CD4-positive, CD25-positive, alpha-beta regulatory T cell (primary cell): Measurements from ENCODE around the gene SAPCD2. TPM values are rescaled to one million over a fixed set of nuclear protein-coding genes. Genes with fewer than 3 reads are reported as not detected.
"Not testable (repeated sequence)": the region's sequence is repeated elsewhere in the genome, so short reads cannot be mapped to it uniquely, and the experiment has no call there.

Source experiments
- ATAC-seq, 2 donors: fragments of 150-1000 bp; cut with Tn5 transposase; one replicate each; pipeline ENCODE4 v1.10.0; 2021; ENCODE audit warnings: low read depth in 2 of 2, moderate number of reproducible peaks in 2 of 2, moderate library complexity in 1 of 2
- DNase-seq, 3 donors: peaks; one replicate each; pipeline versions ENCODE4 v3.0.0 to v3.0.0-alpha.2; 2012 to 2022; ENCODE audit warnings: mixed read lengths in 1 of 3
- H3K27ac ChIP-seq: one replicate; pipeline ENCODE4 v1.7.0; 2013; ENCODE audit warnings: mild to moderate bottlenecking, low read length; ENCODE audit not compliant: insufficient read depth, poor library complexity, severe bottlenecking
- H3K27me3 ChIP-seq: one replicate; pipeline ENCODE4 v1.7.0; 2013; ENCODE audit warnings: low read length; ENCODE audit not compliant: control insufficient read depth, insufficient read depth
- H3K36me3 ChIP-seq: one replicate; pipeline ENCODE4 v1.7.0; 2013; ENCODE audit warnings: mild to moderate bottlenecking, low read length, moderate library complexity; ENCODE audit not compliant: control insufficient read depth, insufficient read depth
- H3K4me1 ChIP-seq: 2 replicates; pipeline ENCODE4 v1.7.0; 2013; ENCODE audit warnings: mild to moderate bottlenecking, low read length; ENCODE audit not compliant: insufficient read depth, control insufficient read depth, poor library complexity, severe bottlenecking
- H3K4me3 ChIP-seq: one replicate; pipeline ENCODE4 v1.7.0; 2013; ENCODE audit warnings: low read depth, mild to moderate bottlenecking, low read length, moderate library complexity
- H3K9me3 ChIP-seq, 2 experiments: 1 replicate in 1 of 2; 2 replicates in 1 of 2; pipeline ENCODE4 v1.7.0; 2013; ENCODE audit warnings: low read length in 2 of 2, mild to moderate bottlenecking in 1 of 2, moderate library complexity in 1 of 2; ENCODE audit not compliant: control insufficient read depth in 2 of 2
- H3K27ac Mint-ChIP-seq, 3 donors: one replicate each; pipeline ENCODE4 v1.8.0; 2020 to 2022; ENCODE audit warnings: mild to moderate bottlenecking in 3 of 3, mixed read lengths in 3 of 3, moderate library complexity in 2 of 3
- H3K27me3 Mint-ChIP-seq: one replicate; pipeline ENCODE4 v1.8.0; 2022; ENCODE audit warnings: mild to moderate bottlenecking, mixed read lengths
- H3K36me3 Mint-ChIP-seq: one replicate; pipeline ENCODE4 v1.8.0; 2020; ENCODE audit warnings: mixed read lengths
- H3K4me1 Mint-ChIP-seq, 4 donors: one replicate each; pipeline ENCODE4 v1.8.0; 2020 to 2022; ENCODE audit warnings: mixed read lengths in 4 of 4, mild to moderate bottlenecking in 1 of 4
- H3K4me3 Mint-ChIP-seq, 4 donors: one replicate each; pipeline ENCODE4 v1.8.0; 2020 to 2022; ENCODE audit warnings: mild to moderate bottlenecking in 4 of 4, mixed read lengths in 4 of 4, moderate library complexity in 3 of 4
- H3K9me3 Mint-ChIP-seq, 7 donors: one replicate each; pipeline ENCODE4 v1.8.0; 2020 to 2022; ENCODE audit warnings: mixed read lengths in 7 of 7, mild to moderate bottlenecking in 3 of 7, moderate library complexity in 2 of 7
- polyA plus RNA-seq, 4 donors: library from polyadenylated mRNA; unstranded; fragments of 300-500 nt; fragmentation: Illumina TruSeq; gene quantifications; one replicate each; pipeline ENCODE4 v1.2.3, GENCODE V29; 2021
- total RNA-seq: library from RNA; stranded (reverse); gene quantifications from one replicate; pipeline ENCODE4 v1.2.3, GENCODE V29; 2022

Gene SAPCD2
- total and polyA plus RNA-seq, 5 donors from 2014 or later: 0.09 to 1.2 (median 0.19) TPM

DNA sequence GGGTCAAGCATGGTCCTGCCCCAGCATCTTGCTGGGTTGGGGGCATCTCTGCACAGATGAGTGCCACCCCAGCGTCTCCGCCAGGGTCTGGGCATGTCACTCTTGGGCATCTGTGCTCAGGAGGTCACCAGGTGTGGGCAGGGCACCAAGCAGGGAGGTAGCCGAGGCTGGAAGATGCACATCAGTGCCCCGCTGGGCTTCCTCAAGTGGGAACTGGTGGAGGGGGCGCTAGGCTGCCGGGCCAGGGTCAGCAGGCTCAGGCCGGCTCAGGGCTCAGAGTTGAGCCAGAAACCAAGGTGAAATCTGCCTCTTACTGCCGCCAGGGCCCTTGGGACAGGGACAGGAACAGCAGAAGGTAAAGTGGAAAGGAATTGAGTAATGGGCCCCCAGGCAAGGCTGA, 34.4 kb downstream of the SAPCD2 start:
- DNase-seq (no peak), ATAC-seq (no peak)
- Histone ChIP-seq H3K36me3 (no peaks in the 10 kb centered on the region), H3K9me3 (no peaks in the 10 kb centered on the region), H3K27ac (no peak overlapping the region), H3K4me1 (peaks cover 43% of the 10 kb centered on the region), H3K4me3 (no peak overlapping the region), H3K27me3 (no peaks in the 10 kb centered on the region)
- Mint-ChIP-seq H3K36me3 (no peaks in the 10 kb centered on the region), H3K27me3 (no peaks in the 10 kb centered on the region), H3K9me3 (no peaks in the 10 kb centered on the region), H3K27ac (no peak overlapping the region), H3K4me3 (no peak overlapping the region), H3K4me1 (peaks cover 0 to 31% (median 16%) of the 10 kb centered on the region in 4 donors)

DNA sequence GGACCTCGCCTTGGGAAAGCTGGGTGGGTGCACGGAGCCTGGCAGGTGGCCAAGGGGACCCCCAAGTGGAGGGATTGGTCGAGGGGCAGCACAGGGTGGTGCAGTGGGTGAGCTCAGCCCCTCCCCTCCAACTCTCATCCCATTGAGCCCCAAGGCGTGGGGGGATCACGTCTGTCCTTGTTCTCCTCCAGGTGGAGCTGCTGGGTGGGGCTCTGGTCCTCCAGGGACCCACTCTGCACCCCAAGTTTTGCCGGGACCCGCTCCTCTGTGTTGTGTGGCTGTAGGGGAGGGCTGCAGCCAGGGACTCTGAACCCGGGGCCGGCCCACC, 34.9 kb downstream of the SAPCD2 start:
- no peaks in the 10 kb centered on the region for H3K36me3 Mint-ChIP-seq
- no peaks in the 10 kb centered on the region for H3K27me3 ChIP-seq
- no peaks in the 10 kb centered on the region for H3K9me3 Mint-ChIP-seq
- H3K36me3 ChIP-seq: no peaks in the 10 kb centered on the region
- no peak for DNase-seq
- no peak for ATAC-seq
- H3K4me1 Mint-ChIP-seq: peaks cover 0 to 36% (median 19%) of the 10 kb centered on the region in 4 donors
- H3K27ac Mint-ChIP-seq: peak overlapping the region in 2 of 3 donors; percentile 35 to 79
- H3K4me3 ChIP-seq: no peak overlapping the region
- H3K27me3 Mint-ChIP-seq: no peaks in the 10 kb centered on the region
- H3K9me3 ChIP-seq: no peaks in the 10 kb centered on the region
- H3K4me3 Mint-ChIP-seq: peak overlapping the region in 2 of 4 donors; percentile 91 to 94
- H3K27ac ChIP-seq: no peak overlapping the region
- H3K4me1 ChIP-seq: peaks cover 48% of the 10 kb centered on the region

DNA sequence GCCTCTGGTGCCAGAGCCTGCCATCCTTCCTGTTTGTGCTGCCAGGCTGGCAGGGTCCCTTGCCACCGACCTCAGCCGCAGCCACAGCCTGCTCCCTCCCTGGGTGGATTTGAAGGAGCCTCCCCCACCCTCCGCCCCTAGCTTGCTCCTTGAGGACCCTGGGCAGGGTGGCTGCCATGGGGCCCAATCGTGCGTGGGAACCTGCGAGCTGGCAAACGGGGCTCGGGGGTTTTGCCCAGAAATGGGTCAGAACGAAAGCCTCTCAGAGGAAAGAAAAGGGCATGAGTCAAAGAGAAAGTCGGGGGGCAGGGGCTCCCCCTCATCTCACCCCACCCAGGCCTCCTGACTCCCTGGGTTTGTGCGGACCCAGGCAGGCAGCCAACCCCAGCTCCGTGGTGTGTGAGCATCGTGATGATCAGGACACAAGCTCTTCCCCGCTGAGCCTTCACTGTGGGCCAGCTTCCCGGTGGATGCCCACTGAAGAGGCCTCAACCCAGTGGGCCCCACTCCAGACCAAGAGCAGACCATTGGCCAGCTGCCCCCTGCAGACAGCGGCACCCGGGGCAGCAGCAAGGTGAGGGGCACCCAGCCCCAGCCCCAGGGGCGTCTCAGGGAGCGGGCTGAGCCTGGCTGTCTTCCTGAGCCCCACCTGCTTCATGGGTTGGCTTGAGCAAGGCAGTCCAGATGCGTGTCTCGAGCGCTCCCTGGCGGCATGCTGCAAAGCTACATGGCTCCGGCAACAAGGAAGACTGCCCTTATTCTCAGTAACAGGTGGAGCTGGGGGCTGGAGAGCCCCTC, 35.4 kb downstream of the SAPCD2 start:
- H3K27me3 ChIP-seq: no peaks in the 10 kb centered on the region
- no peaks in the 10 kb centered on the region for H3K36me3 ChIP-seq
- H3K4me1 Mint-ChIP-seq: peaks cover 0 to 38% (median 20%) of the 10 kb centered on the region in 4 donors
- H3K27me3 Mint-ChIP-seq: no peaks in the 10 kb centered on the region
- peaks cover 53% of the 10 kb centered on the region for H3K4me1 ChIP-seq
- H3K27ac Mint-ChIP-seq: peak overlapping the region in 2 of 3 donors; percentile 35 to 94
- H3K4me3 Mint-ChIP-seq: peak overlapping the region; percentile 78 to 94 (median 86)
- ATAC-seq: peak; percentile 80 to 86
- no peaks in the 10 kb centered on the region for H3K36me3 Mint-ChIP-seq
- no peaks in the 10 kb centered on the region for H3K9me3 ChIP-seq
- H3K27ac ChIP-seq: peak overlapping the region; percentile 82
- no peaks in the 10 kb centered on the region for H3K9me3 Mint-ChIP-seq
- H3K4me3 ChIP-seq: peak overlapping the region; percentile 37
- DNase-seq: peak; percentile 79 to 95 (median 86)

DNA sequence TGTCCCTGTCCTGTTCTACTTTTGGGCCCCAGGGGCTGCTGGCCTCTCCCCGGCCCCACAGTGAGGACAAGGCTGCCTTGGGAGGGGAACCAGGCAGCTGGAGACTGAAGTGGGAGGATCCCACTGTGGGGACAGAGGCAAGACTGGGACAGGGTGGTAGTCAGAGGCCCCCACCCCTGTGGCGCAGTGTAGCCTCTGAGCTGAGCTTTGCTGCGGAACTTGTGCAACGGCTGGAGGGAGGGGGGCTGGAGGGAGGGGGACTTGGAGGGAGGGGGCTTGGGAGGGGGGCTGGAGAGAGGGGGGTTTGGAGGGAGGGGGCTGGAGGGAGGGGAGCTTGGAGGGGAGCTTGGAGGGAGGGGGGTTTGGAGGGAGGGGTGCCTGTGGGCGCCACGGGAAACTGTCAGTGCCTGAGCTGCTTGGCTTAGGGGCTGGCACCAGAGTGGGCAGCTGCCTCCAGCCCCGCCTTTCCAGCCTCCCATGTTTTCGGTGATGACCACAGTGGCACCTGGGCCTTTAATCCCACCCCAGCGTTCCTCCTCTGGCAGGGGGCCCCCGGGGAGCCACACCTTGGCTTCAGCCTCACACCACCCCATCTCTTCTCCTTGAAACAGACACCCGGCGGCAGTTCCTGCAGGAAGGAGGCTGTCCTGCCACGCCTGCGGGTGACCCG, 36.2 kb downstream of the SAPCD2 start:
- Histone ChIP-seq H3K36me3 (no peaks in the 10 kb centered on the region), H3K27me3 (no peaks in the 10 kb centered on the region), H3K9me3 (no peaks in the 10 kb centered on the region), H3K27ac (peak overlapping the region; percentile 82), H3K4me3 (no peak overlapping the region), H3K4me1 (peaks cover 61% of the 10 kb centered on the region)
- Mint-ChIP-seq H3K27ac (peak overlapping the region in 1 of 3 donors; percentile 94), H3K27me3 (no peaks in the 10 kb centered on the region), H3K4me3 (peak overlapping the region; percentile 81 to 97 (median 88)), H3K4me1 (peaks cover 0 to 45% (median 23%) of the 10 kb centered on the region in 4 donors), H3K36me3 (no peaks in the 10 kb centered on the region), H3K9me3 (no peaks in the 10 kb centered on the region)
- no peak for ATAC-seq
- DNase-seq: no peak

DNA sequence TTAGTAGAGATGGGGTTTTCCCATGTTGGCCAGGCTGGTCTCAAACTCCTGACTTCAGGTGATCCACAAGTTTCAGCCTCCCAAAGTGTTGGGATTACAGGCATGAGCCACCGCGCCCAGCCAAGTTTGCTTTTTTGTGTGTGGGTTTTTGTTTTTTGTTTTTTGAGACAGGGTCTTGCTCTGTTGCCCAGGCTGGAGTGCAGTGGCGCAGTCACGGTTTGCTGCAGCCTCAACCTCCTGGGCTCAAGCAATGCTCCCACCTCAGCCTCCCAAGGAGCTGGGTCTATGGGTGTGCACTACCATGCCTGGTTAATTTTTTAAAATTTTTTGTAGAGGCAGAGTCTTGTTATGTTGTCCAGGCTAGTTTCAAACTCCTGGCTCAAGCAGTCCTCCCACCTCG, 36.9 kb downstream of the SAPCD2 start:
- DNase-seq, H3K27me3 Mint-ChIP-seq, H3K9me3 Mint-ChIP-seq, H3K36me3 ChIP-seq, H3K36me3 Mint-ChIP-seq, H3K27me3 ChIP-seq, ATAC-seq, H3K9me3 ChIP-seq: not testable (repeated sequence)
- Mint-ChIP-seq H3K4me3 (peak overlapping the region; percentile 76 to 97 (median 88)), H3K27ac (peak overlapping the region; percentile 62 to 83 (median 76)), H3K4me1 (peaks cover 0 to 52% (median 23%) of the 10 kb centered on the region in 4 donors)
- Histone ChIP-seq H3K4me3 (peak overlapping the region; percentile 35), H3K27ac (peak overlapping the region; percentile 74), H3K4me1 (peaks cover 67% of the 10 kb centered on the region)

DNA sequence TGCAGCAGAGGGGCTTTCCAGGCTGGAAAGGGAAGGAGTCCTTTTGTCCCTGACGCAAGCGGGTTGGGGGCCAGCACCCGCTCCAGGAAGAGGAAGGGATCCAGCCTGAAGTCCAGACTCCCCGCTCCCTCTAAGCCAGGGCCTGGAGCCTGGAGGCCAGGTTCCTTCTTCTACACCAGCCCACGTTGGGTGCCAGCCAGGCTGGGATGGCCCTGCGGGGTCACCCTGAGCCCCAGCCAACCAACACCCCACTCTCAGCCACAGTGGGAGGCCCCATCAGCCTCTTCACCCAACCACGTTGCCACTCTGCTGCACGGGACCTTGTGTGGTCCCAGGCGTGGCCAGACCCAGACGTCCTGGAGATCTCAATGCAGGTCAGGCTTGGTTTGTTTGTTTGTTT, 37.5 kb downstream of the SAPCD2 start:
- Mint-ChIP-seq H3K4me3 (peak overlapping the region; percentile 76 to 97 (median 88)), H3K36me3 (no peaks in the 10 kb centered on the region), H3K9me3 (no peaks in the 10 kb centered on the region), H3K27me3 (no peaks in the 10 kb centered on the region), H3K4me1 (peaks cover 0 to 52% (median 23%) of the 10 kb centered on the region in 4 donors), H3K27ac (peak overlapping the region in 2 of 3 donors; percentile 62 to 76)
- Histone ChIP-seq H3K4me3 (peak overlapping the region; percentile 26), H3K9me3 (no peaks in the 10 kb centered on the region), H3K27ac (peak overlapping the region; percentile 74), H3K36me3 (no peaks in the 10 kb centered on the region), H3K27me3 (no peaks in the 10 kb centered on the region), H3K4me1 (peaks cover 68% of the 10 kb centered on the region)
- ATAC-seq (no peak), DNase-seq (peak in 1 of 3 donors; percentile 27)

DNA sequence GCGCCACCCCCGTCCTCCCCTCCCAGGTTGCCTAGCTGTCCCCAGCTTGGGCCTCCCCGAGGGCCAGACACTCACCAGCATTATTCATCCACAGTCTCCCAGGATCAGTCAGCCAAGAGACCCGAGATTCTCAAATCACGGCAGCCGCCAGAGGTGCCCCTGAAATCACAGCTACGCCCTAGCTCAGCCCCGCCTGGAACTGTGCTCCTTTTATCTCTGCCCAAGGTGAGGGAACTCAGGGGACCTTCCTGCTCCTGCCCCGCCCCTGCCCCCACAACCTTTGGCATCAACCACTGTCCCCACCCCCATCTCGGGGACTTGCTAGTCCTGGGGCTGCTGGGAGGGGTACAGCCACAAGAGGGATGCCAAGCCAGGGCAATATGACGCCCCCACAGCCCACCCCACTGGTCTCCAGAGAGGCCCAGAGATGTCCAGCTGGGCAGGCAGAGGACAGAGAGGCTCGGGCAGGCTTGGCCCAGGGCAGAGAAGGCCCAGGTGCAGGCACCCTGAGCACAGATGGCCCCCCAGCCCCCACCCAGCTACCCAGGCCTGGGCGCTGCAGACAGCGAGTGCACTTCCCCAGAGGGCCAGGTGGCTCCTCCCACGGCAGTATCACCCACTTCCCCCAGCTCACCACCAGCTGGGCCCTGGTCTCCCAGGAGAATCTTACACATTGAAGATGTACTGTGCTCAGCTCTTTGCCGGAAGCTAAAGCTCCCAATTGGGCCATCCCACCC, 38.3 kb downstream of the SAPCD2 start, which contains the start of gene FUT7:
TSS of gene FUT7 (minus strand) at position 185 of the 737 bp plus-strand sequence. CDS start at position 88, 97 bp downstream.
- no peaks in the 10 kb centered on the region for H3K27me3 Mint-ChIP-seq
- peak within 1 kb of the TSS; percentile 68 to 97 (median 83) for H3K27ac Mint-ChIP-seq
- H3K36me3 Mint-ChIP-seq: no peaks in the 10 kb centered on the region
- no peaks in the 10 kb centered on the region for H3K36me3 ChIP-seq
- peaks cover 74% of the 10 kb centered on the region for H3K4me1 ChIP-seq
- H3K9me3 ChIP-seq: no peaks in the 10 kb centered on the region
- DNase-seq (peak in 1 of 3 donors; percentile 56), ATAC-seq (no peak)
- no peaks in the 10 kb centered on the region for H3K27me3 ChIP-seq
- peak within 1 kb of the TSS; percentile 72 for H3K4me3 ChIP-seq
- peaks cover 0 to 55% (median 23%) of the 10 kb centered on the region in 4 donors for H3K4me1 Mint-ChIP-seq
- H3K4me3 Mint-ChIP-seq: peak within 1 kb of the TSS; percentile 89 to 97 (median 94)
- H3K27ac ChIP-seq: peak within 1 kb of the TSS; percentile 74
- H3K9me3 Mint-ChIP-seq: no peaks in the 10 kb centered on the region
